HCT116 (cell line): Measurements from ENCODE around the gene FGF18. TPM values are rescaled to one million over a fixed set of nuclear protein-coding genes. Genes with fewer than 3 reads are reported as not detected.
A peak's percentile ranks its signal among the peaks of the same experiment; 100 is the strongest.
"Not testable (repeated sequence)": the region's sequence is repeated elsewhere in the genome, so short reads cannot be mapped to it uniquely, and the experiment has no call there.

Source experiments
- ATAC-seq: fragments of 200-7000 bp; cut with Tn5 transposase; 2 replicates; pipeline ENCODE4 v1.9.1; 2020; ENCODE audit warnings: mild to moderate bottlenecking, moderate library complexity
- BruUV-seq: library from RNA; stranded (reverse); fragments of 400-500 nt; replicated peaks from 2 replicates; lab custom pipeline; 2021; lab: Mats Ljungman, UMichigan
- CTCF ChIA-PET: fragments of 300-600 bp; sonication (Branson Sonifier 250); formaldehyde crosslinking; loops from one replicate; lab custom pipeline; 2021; ENCODE audit warnings: antibody characterized with exemption; lab: Charles Lee
- POLR2A ChIA-PET: fragments of 300-600, 350-600 bp; sonication (Branson Sonifier 250); formaldehyde crosslinking; loops from one replicate; lab custom pipeline; 2021; ENCODE audit warnings: antibody characterized with exemption; lab: Charles Lee
- RAD21 ChIA-PET, 2 experiments: fragments of 300-600 bp; sonication (Branson Sonifier 250); formaldehyde crosslinking; loops; one replicate each; lab custom pipeline; 2023; ENCODE audit warnings: low total read pairs in 2 of 2; ENCODE audit not compliant: uncharacterized antibody in 2 of 2, unreplicated experiment in 2 of 2, low non-redundant PET in 1 of 2; lab: Charles Lee
- DNase-seq: peaks from one replicate; pipeline ENCODE4 v3.0.0-alpha.2; 2010; ENCODE audit warnings: low read depth, low spot score
- H2AFZ ChIP-seq: fragments of 200-600 bp; shearing (Covaris generic), sonication (generic); 2 replicates; pipeline ENCODE4 v1.6.1; 2017; ENCODE audit warnings: low read depth, mixed run types, mixed read lengths, antibody characterized with exemption, low read length; ENCODE audit not compliant: poor library complexity, severe bottlenecking
- H3K27ac ChIP-seq: 2 replicates; pipeline ENCODE4 v1.5.1; 2012; ENCODE audit warnings: low read depth, low read length
- H3K27me3 ChIP-seq: fragments of 200-600 bp; sonication (generic); 2 replicates; pipeline ENCODE4 v1.6.1; 2016; ENCODE audit warnings: mixed run types, low read length, mixed read lengths; ENCODE audit not compliant: insufficient read depth
- H3K36me3 ChIP-seq, 2 experiments: fragments of 200-500 bp in 1 of 2; fragments of 200-600 bp in 1 of 2; sonication (Bioruptor generic) in 1 of 2; sonication (generic) in 1 of 2; 2 replicates each; pipeline versions ENCODE4 v1.5.1 to v1.6.1; 2014 to 2016; ENCODE audit warnings: low read length in 2 of 2, inconsistent platforms in 1 of 2, mixed read lengths in 1 of 2, mixed run types in 1 of 2; ENCODE audit not compliant: insufficient read depth in 2 of 2, control insufficient read depth in 1 of 2
- H3K4me1 ChIP-seq, 2 experiments: fragments of 200-600 bp in 1 of 2; sonication (generic) in 1 of 2; 2 replicates each; pipeline versions ENCODE4 v1.5.1 to v1.6.1; 2012 to 2017; ENCODE audit warnings: low read length in 2 of 2, inconsistent platforms in 1 of 2, mild to moderate bottlenecking in 1 of 2, mixed read lengths in 1 of 2, mixed run types in 1 of 2, moderate library complexity in 1 of 2; ENCODE audit not compliant: insufficient read depth in 2 of 2, control insufficient read depth in 1 of 2
- H3K4me2 ChIP-seq: fragments of 200-600 bp; sonication (generic); 2 replicates; pipeline ENCODE4 v1.6.1; 2017; ENCODE audit warnings: mixed run types, low read length, mixed read lengths
- H3K4me3 ChIP-seq, 2 experiments: fragments of 200-600 bp in 1 of 2; sonication (generic) in 1 of 2; replicated peaks in 1 of 2; 2 replicates each; pipeline ENCODE4 v1.5.1; 2011 to 2016; ENCODE audit warnings: low read length in 2 of 2, control low read depth in 1 of 2, low read depth in 1 of 2, mild to moderate bottlenecking in 1 of 2, mixed read lengths in 1 of 2, mixed run types in 1 of 2
- H3K79me2 ChIP-seq: fragments of 200-600 bp; sonication (generic); 2 replicates; pipeline ENCODE4 v1.6.1; 2017; ENCODE audit warnings: mild to moderate bottlenecking, mixed run types, low read length, moderate library complexity, mixed read lengths; ENCODE audit not compliant: insufficient read depth
- H3K9ac ChIP-seq: fragments of 200-600 bp; sonication (generic); 2 replicates; pipeline ENCODE4 v1.6.1; 2016; ENCODE audit warnings: low read length, mixed read lengths
- H3K9me2 ChIP-seq: fragments of 200-600 bp; sonication (generic), shearing (Covaris generic); 2 replicates; pipeline ENCODE4 v1.6.1; 2017; ENCODE audit warnings: mixed run types, mild to moderate bottlenecking, moderate library complexity; ENCODE audit not compliant: insufficient read depth
- H3K9me3 ChIP-seq, 2 experiments: fragments of 200-500 bp in 1 of 2; fragments of 200-600 bp in 1 of 2; sonication (Bioruptor generic) in 1 of 2; sonication (generic) in 1 of 2; 2 replicates each; pipeline ENCODE4 v1.6.1; 2014 to 2017; ENCODE audit warnings: low read length in 2 of 2, mixed read lengths in 2 of 2, inconsistent platforms in 1 of 2, low read depth in 1 of 2, mild to moderate bottlenecking in 1 of 2, mixed run types in 1 of 2, moderate library complexity in 1 of 2; ENCODE audit not compliant: control insufficient read depth in 1 of 2, insufficient read depth in 1 of 2
- H4K20me1 ChIP-seq: fragments of 200-600 bp; sonication (generic), shearing (Covaris generic); 2 replicates; pipeline ENCODE4 v1.6.1; 2017; ENCODE audit warnings: mixed run types, mild to moderate bottlenecking, moderate library complexity; ENCODE audit not compliant: insufficient read depth
- CTCF ChIP-seq, 3 experiments: fragments of 200-600 bp in 1 of 3; sonication (generic) in 1 of 3; IDR thresholded peaks in 2 of 3; conservative IDR thresholded peaks in 1 of 3; 2 replicates each; pipeline ENCODE4 v1.5.1; 2012 to 2017; ENCODE audit warnings: low read depth in 2 of 3, low read length in 2 of 3, antibody characterized with exemption in 1 of 3, borderline replicate concordance in 1 of 3, control low read depth in 1 of 3, mild to moderate bottlenecking in 1 of 3, mixed read lengths in 1 of 3, mixed run types in 1 of 3, moderate library complexity in 1 of 3; ENCODE audit not compliant: insufficient read depth in 1 of 3
- EGR1 ChIP-seq: IDR thresholded peaks from 2 replicates; pipeline ENCODE4 v1.6.1; 2012; ENCODE audit warnings: low read depth
- ELF1 ChIP-seq: IDR thresholded peaks from 2 replicates; pipeline ENCODE4 v1.6.1; 2012; ENCODE audit warnings: low read depth, borderline replicate concordance
- EZH2phosphoT487 ChIP-seq: fragments of 200-600 bp; IDR thresholded peaks from 2 replicates; pipeline ENCODE4 v1.6.1; 2018; ENCODE audit warnings: antibody characterized with exemption, borderline replicate concordance
- JUND ChIP-seq: IDR thresholded peaks from 2 replicates; pipeline ENCODE4 v1.6.1; 2012
- POLR2A ChIP-seq: IDR thresholded peaks from 2 replicates; pipeline ENCODE4 v1.7.0; 2011; ENCODE audit warnings: borderline replicate concordance; ENCODE audit not compliant: insufficient read depth, insufficient read length; ENCODE audit errors: extremely low read depth
- POLR2AphosphoS5 ChIP-seq: IDR thresholded peaks from 2 replicates; pipeline ENCODE4 v1.6.1; 2011; ENCODE audit warnings: mild to moderate bottlenecking, low read depth, low read length, moderate library complexity
- RAD21 ChIP-seq: IDR thresholded peaks from 2 replicates; pipeline ENCODE4 v1.6.1; 2012; ENCODE audit warnings: low read depth, mild to moderate bottlenecking
- SRF ChIP-seq: IDR thresholded peaks from 2 replicates; pipeline ENCODE4 v1.6.1; 2012; ENCODE audit warnings: low read depth
- TCF7L2 ChIP-seq: IDR thresholded peaks from 2 replicates; pipeline ENCODE4 v1.7.0; 2011; ENCODE audit warnings: borderline replicate concordance, inconsistent platforms; ENCODE audit not compliant: insufficient read depth, insufficient read length; ENCODE audit errors: extremely low read depth
- intact Hi-C: fragments of 100-400 bp; cut with micrococcal nuclease; formaldehyde crosslinking; loops from 2 replicates; pipeline ENCODE4 v1.10.0; 2022
- total RNA-seq: library from RNA; stranded (reverse); gene quantifications from one replicate; pipeline ENCODE4 v1.2.1, GENCODE V29; 2021; ENCODE audit not compliant: unreplicated experiment

The FGF18 gene
- total RNA-seq, 1 experiment from 2014 or later = 0.96 TPM

GRCh38 chr5:171495122-171495700, 75.8 kb downstream of the FGF18 start:
- H3K4me3 ChIP-seq = peak overlapping the region; percentile 20 to 31
- no peaks in the 10 kb centered on the region for H3K9me3 ChIP-seq
- peak overlapping the region; percentile 96 for H3K27ac ChIP-seq
- no peaks in the 10 kb centered on the region for H3K79me2 ChIP-seq
- H3K4me1 ChIP-seq = peaks cover 29 to 52% of the 10 kb centered on the region in 2 experiments
- intact Hi-C loops = no loop called here
- H2AFZ ChIP-seq = peak overlapping the region; percentile 59
- BruUV-seq = no TSS peak
- H3K4me2 ChIP-seq = peak overlapping the region; percentile 82
- DNase-seq = peak; percentile 28
- no peak for TF ChIP-seq TCF7L2
- ATAC-seq = peak; percentile 70
- H3K36me3 ChIP-seq = no peaks in the 10 kb centered on the region
- H3K27me3 ChIP-seq = no peaks in the 10 kb centered on the region
- no peaks in the 10 kb centered on the region for H4K20me1 ChIP-seq
- ChIA-PET CTCF (interaction anchor here (3.5 kb wide), 1 partner anchor 12 kb away, joined by 21 read pairs; no protein-coding TSS in a partner anchor), POLR2A (no interaction called here), RAD21 (interaction anchor here in 1 of 2 experiments (0.6 kb wide), 1 partner anchor 1289 kb away, joined by 3 read pairs; no protein-coding TSS in a partner anchor)
- no peaks in the 10 kb centered on the region for H3K9me2 ChIP-seq
- peak overlapping the region; percentile 47 for H3K9ac ChIP-seq

GRCh38 chr5:171496456-171496855, 77.0 kb downstream of the FGF18 start:
- no TSS peak for BruUV-seq
- Histone ChIP-seq H2AFZ (no peak overlapping the region), H3K9me3 (no peaks in the 10 kb centered on the region), H3K4me2 (no peak overlapping the region), H4K20me1 (no peaks in the 10 kb centered on the region), H3K27me3 (no peaks in the 10 kb centered on the region), H3K4me1 (peaks cover 29 to 52% of the 10 kb centered on the region in 2 experiments), H3K79me2 (no peaks in the 10 kb centered on the region), H3K4me3 (no peak overlapping the region), H3K9me2 (no peaks in the 10 kb centered on the region), H3K9ac (no peak overlapping the region), H3K36me3 (no peaks in the 10 kb centered on the region), H3K27ac (no peak overlapping the region)
- TF ChIP-seq EZH2phosphoT487 (no peak), SRF (no peak), CTCF (IDR thresholded peaks at IDR 0.05 in 2 of 3, conservative IDR thresholded peaks at IDR 0.05 in 1 of 3; ENCODE audit: borderline replicate concordance in 1 of 3, insufficient read depth in 1 of 3, low read depth in 2 of 3, low read length in 2 of 3) (no peak), RAD21 (no peak), ELF1 (no peak), EGR1 (no peak), POLR2AphosphoS5 (no peak), POLR2A (no peak), JUND (no peak)
- intact Hi-C loops = no loop called here
- ChIA-PET RAD21 (no interaction called here), POLR2A (no interaction called here), CTCF (interaction anchor here (1.3 kb wide), 1 partner anchor 25 kb away, joined by 4 read pairs; no protein-coding TSS in a partner anchor)
- no peak for ATAC-seq
- no peak for DNase-seq

GRCh38 chr5:171497494-171497893, 78.0 kb downstream of the FGF18 start:
- BruUV-seq, H3K9ac ChIP-seq, H3K27ac ChIP-seq, DNase-seq, H3K9me2 ChIP-seq, H3K79me2 ChIP-seq, H3K4me3 ChIP-seq, ATAC-seq, H4K20me1 ChIP-seq, POLR2A ChIA-PET, intact Hi-C loops, H3K36me3 ChIP-seq, H2AFZ ChIP-seq, H3K9me3 ChIP-seq, H3K4me2 ChIP-seq, RAD21 ChIA-PET, H3K27me3 ChIP-seq: not testable (repeated sequence)
- CTCF ChIA-PET = interaction anchor here (1.3 kb wide), 1 partner anchor 24 kb away, joined by 4 read pairs; no protein-coding TSS in a partner anchor
- peaks cover 29 to 48% of the 10 kb centered on the region in 2 experiments for H3K4me1 ChIP-seq
